Epithelial cell of proximal tubule (primary cell): ENCODE results near the gene NINL. TPM values are rescaled to one million over a fixed set of nuclear protein-coding genes. Genes with fewer than 3 reads are reported as not detected.

Source experiments
- DNase-seq: peaks from one replicate; pipeline ENCODE4 v3.0.0-alpha.2; 2011; ENCODE audit warnings: low read depth
- H3K4me3 ChIP-seq: 2 replicates; pipeline ENCODE4 v1.5.1; 2011; ENCODE audit warnings: low read depth, mild to moderate bottlenecking, low read length
- CTCF ChIP-seq: conservative IDR thresholded peaks from 2 replicates; pipeline ENCODE4 v1.5.1; 2012; ENCODE audit warnings: low read depth, mild to moderate bottlenecking, low read length
- total RNA-seq: library from RNA; depleted of rRNA; stranded (reverse); fragments of >200 nt; gene quantifications from 2 replicates; pipeline ENCODE4 v1.2.3, GENCODE V29; 2015

The NINL gene
- total RNA-seq, 1 donor from 2014 or later = 13.5 TPM

DNA sequence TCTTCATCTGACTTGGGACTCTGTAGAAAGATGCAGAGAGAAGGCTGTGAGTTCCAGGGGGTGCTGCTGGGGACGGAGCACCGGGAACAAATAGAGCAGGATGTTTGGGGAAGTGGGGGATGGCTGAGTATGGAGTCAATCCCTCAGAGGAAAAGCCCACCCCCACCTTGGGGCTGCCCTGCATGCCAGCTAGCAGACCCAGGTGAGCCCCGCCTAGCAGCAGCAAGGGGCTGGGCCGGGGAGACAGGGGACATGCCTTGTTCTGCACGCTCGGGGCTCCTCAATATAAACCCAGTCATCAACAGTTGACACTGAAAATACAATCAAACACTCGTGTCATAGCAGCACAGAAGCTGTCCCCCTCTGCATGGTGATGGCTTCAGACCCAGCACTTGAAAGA, 74.6 kb downstream of the NINL start:
- DNase-seq = no peak
- TF ChIP-seq CTCF = no peak
- H3K4me3 ChIP-seq = no peak overlapping the region

- DNase-seq = no peak
- TF ChIP-seq CTCF = no peak
- no peak overlapping the region for H3K4me3 ChIP-seq
Observed at GRCh38 chr20:25510202-25510601, 75.1 kb downstream of the NINL start.

DNA sequence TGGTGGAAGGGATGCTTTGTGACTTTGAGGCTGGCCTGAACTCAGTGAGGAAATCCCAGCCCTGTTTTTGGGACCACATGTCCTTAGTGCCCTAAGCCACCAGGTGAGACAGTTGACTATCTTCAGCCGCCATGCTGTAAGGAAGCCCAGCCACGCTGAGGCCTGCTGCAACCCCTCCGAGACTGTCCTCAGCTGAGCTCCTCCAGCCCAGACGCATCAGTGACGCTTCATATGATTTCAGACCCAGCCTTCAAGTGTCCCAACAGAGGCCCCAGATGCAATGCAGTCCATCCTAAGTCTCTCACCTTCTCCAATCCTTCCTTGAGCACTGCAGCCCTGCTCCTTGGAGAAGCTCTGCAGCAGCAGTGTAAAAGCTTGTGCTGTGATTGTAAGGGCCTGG, 76.2 kb downstream of the NINL start:
- DNase-seq = no peak
- no peak overlapping the region for H3K4me3 ChIP-seq
- TF ChIP-seq CTCF = no peak

DNA sequence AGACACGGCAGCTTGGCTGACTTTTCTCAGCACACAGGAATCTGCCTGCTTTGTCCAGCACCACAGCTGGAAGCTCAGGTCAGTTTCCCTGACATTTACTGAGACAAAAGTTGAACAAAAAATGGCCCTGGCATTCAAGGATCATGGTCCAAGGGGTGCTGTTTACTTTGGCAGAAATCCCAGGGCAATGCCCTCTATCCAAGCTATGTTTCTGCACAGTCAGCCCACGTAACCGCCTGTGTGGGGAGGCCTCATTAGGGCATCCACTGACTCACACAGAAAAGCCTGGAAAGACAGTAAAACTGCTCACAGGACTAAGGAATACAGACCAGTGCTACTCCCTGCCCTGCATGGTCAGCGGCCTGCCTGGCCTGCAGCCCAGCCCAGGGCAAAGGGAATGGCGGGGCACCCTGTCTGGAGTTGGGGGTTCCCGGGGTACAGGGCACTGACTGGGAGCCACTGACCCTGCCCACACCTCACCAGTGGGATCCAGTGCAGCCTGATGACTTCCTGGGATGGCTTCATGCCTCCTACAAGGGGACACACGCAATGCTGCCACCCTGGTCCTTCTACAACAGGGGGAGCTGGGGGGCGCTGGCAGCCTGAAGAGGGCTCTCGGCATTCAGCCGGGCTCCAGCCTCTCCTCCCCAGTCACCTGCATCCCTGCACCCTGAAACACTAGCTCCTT, 77.1 kb downstream of the NINL start:
- H3K4me3 ChIP-seq = no peak overlapping the region
- TF ChIP-seq CTCF = no peak
- DNase-seq = peak; percentile 90

- peak; percentile 20 for TF ChIP-seq CTCF
- no peak overlapping the region for H3K4me3 ChIP-seq
- DNase-seq = no peak
Observed at GRCh38 chr20:25507385-25508082, 77.8 kb downstream of the NINL start.

- TF ChIP-seq CTCF = no peak
- H3K4me3 ChIP-seq = no peak overlapping the region
- DNase-seq = no peak
Observed at GRCh38 chr20:25504366-25505135, 80.8 kb downstream of the NINL start.
